PC-3 (cell line): Measurements from ENCODE around the gene ST6GALNAC1. TPM values are rescaled to one million over a fixed set of nuclear protein-coding genes. Genes with fewer than 3 reads are reported as not detected.

ENCODE experiments used
- ATAC-seq: fragments of 200-7000 bp; cut with Tn5 transposase; 2 replicates; pipeline ENCODE4 v1.9.1; 2020; ENCODE audit warnings: mild to moderate bottlenecking, moderate library complexity
- BruUV-seq: library from RNA; stranded (reverse); fragments of 400-500 nt; replicated peaks from 2 replicates; lab custom pipeline; 2021; lab: Mats Ljungman, UMichigan
- CTCF ChIA-PET: fragments of 300-600 bp; sonication (Branson Sonifier 250); formaldehyde crosslinking; loops from one replicate; lab custom pipeline; 2022; ENCODE audit warnings: antibody characterized with exemption; lab: Charles Lee
- POLR2A ChIA-PET: fragments of 300-600 bp; sonication (Branson Sonifier 250); formaldehyde crosslinking; loops from one replicate; lab custom pipeline; 2022; ENCODE audit warnings: antibody characterized with exemption; ENCODE audit not compliant: unreplicated experiment; lab: Charles Lee
- DNase-seq: peaks from one replicate; pipeline ENCODE4 v3.0.0-alpha.2; 2015
- H2AFZ ChIP-seq: fragments of 300-600 bp; sonication (generic); 2 replicates; pipeline ENCODE4 v1.6.0; 2016; ENCODE audit warnings: antibody characterized with exemption, low read length
- H3F3A ChIP-seq: fragments of 300-600 bp; sonication (generic); one replicate; pipeline ENCODE4 v1.6.0; 2017; ENCODE audit warnings: antibody characterized with exemption, low read length, control low read depth, mild to moderate bottlenecking; ENCODE audit not compliant: unreplicated experiment
- H3K27ac ChIP-seq: fragments of 300-600 bp; sonication (generic); 2 replicates; pipeline ENCODE4 v1.5.1; 2016; ENCODE audit warnings: mild to moderate bottlenecking, low read length
- H3K27me3 ChIP-seq: fragments of 300-600 bp; sonication (generic); 2 replicates; pipeline ENCODE4 v1.6.1; 2016; ENCODE audit warnings: low read length, mixed read lengths
- H3K36me3 ChIP-seq: fragments of 300-600 bp; sonication (generic); 2 replicates; pipeline ENCODE4 v1.6.1; 2016; ENCODE audit warnings: low read depth, mixed run types, low read length, mixed read lengths
- H3K4me1 ChIP-seq: fragments of 300-600 bp; sonication (generic); 2 replicates; pipeline ENCODE4 v1.5.1; 2016; ENCODE audit warnings: low read length; ENCODE audit not compliant: insufficient read depth
- H3K4me2 ChIP-seq: fragments of 300-600 bp; sonication (generic); 2 replicates; pipeline ENCODE4 v1.6.0; 2016; ENCODE audit warnings: low read length
- H3K4me3 ChIP-seq: fragments of 300-600 bp; sonication (generic); 2 replicates; pipeline ENCODE4 v1.5.1; 2016; ENCODE audit warnings: mild to moderate bottlenecking, low read length, mixed read lengths
- H3K79me2 ChIP-seq: fragments of 300-600 bp; sonication (generic); 2 replicates; pipeline ENCODE4 v1.6.1; 2017; ENCODE audit warnings: low read length, mixed read lengths
- H3K9ac ChIP-seq: fragments of 300-600 bp; sonication (generic); 2 replicates; pipeline ENCODE4 v1.6.0; 2016; ENCODE audit warnings: mild to moderate bottlenecking, low read length
- H3K9me2 ChIP-seq: fragments of 300-600 bp; sonication (generic); replicated peaks from 2 replicates; pipeline ENCODE4 v1.6.1; 2016; ENCODE audit warnings: mixed run types, low read length, mixed read lengths
- H3K9me3 ChIP-seq: fragments of 300-600 bp; sonication (generic); 2 replicates; pipeline ENCODE4 v1.6.1; 2016; ENCODE audit warnings: low read length, mixed read lengths
- H4K20me1 ChIP-seq: fragments of 300-600 bp; sonication (generic); 2 replicates; pipeline ENCODE4 v1.6.1; 2016; ENCODE audit warnings: low read length, mixed read lengths
- EZH2 ChIP-seq: fragments of 300-600 bp; sonication (generic); IDR thresholded peaks from one replicate; pipeline ENCODE4 v1.6.1; 2017; ENCODE audit warnings: antibody characterized with exemption, mild to moderate bottlenecking, low read length; ENCODE audit not compliant: unreplicated experiment
- EZH2phosphoT487 ChIP-seq: fragments of 300-600 bp; sonication (generic); IDR thresholded peaks from 2 replicates; pipeline ENCODE4 v1.6.1; 2018; ENCODE audit warnings: mild to moderate bottlenecking, antibody characterized with exemption, low read length, borderline replicate concordance
- intact Hi-C: fragments of 100-400 bp; cut with micrococcal nuclease; formaldehyde crosslinking; loops from 2 replicates; pipeline ENCODE4 v1.9.0; 2023
- total RNA-seq: library from RNA; depleted of rRNA; stranded (reverse); fragments of >200 nt; gene quantifications from 2 replicates; pipeline ENCODE4 v1.2.3, GENCODE V29; 2014
- TF ChIP-seq, protein P1 (sequence below): fragments of 300-600 bp; sonication (generic); conservative IDR thresholded peaks from 2 replicates; pipeline ENCODE4 v1.5.1; 2017; ENCODE audit warnings: antibody characterized with exemption, low read depth, mild to moderate bottlenecking, low read length

Gene ST6GALNAC1
- total RNA-seq, 1 experiment from 2014 or later: 4.1 TPM

DNA sequence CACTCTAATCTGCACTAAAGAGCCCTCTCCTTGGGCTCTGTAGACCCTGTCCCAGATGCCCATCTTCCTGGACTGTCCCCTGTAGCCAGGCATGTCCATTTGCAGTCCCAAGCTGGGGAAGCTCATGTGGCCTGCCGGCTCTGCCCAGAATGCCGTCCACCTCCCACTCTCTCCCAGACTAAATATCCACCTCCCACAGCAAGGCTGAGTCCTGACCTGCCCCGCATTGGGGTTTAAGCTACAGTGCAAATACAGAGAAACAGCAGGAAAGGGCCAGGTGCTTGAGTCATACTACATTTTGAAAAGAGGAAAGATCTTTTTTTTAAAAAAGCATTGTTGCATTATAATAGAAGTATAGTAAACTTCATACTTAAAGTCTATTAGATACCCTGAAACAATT is 60.9 kb downstream of the ST6GALNAC1 start:
- DNase-seq (no peak), ATAC-seq (no peak)
- BruUV-seq: no TSS peak
- POLR2A ChIA-PET: interaction anchor here (0.7 kb wide), 1 partner anchor 224 kb away, joined by 10 read pairs; no protein-coding TSS in a partner anchor
- no peaks in the 10 kb centered on the region for H3K9me2 ChIP-seq
- H3K27me3 ChIP-seq: no peaks in the 10 kb centered on the region
- H3K36me3 ChIP-seq: no peaks in the 10 kb centered on the region
- H3K79me2 ChIP-seq: no peaks in the 10 kb centered on the region
- TF ChIP-seq, protein P1, sequence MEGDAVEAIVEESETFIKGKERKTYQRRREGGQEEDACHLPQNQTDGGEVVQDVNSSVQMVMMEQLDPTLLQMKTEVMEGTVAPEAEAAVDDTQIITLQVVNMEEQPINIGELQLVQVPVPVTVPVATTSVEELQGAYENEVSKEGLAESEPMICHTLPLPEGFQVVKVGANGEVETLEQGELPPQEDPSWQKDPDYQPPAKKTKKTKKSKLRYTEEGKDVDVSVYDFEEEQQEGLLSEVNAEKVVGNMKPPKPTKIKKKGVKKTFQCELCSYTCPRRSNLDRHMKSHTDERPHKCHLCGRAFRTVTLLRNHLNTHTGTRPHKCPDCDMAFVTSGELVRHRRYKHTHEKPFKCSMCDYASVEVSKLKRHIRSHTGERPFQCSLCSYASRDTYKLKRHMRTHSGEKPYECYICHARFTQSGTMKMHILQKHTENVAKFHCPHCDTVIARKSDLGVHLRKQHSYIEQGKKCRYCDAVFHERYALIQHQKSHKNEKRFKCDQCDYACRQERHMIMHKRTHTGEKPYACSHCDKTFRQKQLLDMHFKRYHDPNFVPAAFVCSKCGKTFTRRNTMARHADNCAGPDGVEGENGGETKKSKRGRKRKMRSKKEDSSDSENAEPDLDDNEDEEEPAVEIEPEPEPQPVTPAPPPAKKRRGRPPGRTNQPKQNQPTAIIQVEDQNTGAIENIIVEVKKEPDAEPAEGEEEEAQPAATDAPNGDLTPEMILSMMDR: no peak
- TF ChIP-seq EZH2 (no peak), EZH2phosphoT487 (no peak)
- no peak overlapping the region for H3K4me3 ChIP-seq
- intact Hi-C loops: no loop called here
- no peak overlapping the region for H3K9ac ChIP-seq
- no peaks in the 10 kb centered on the region for H3F3A ChIP-seq
- H3K4me1 ChIP-seq: peaks cover 16% of the 10 kb centered on the region
- H3K4me2 ChIP-seq: no peak overlapping the region
- no peaks in the 10 kb centered on the region for H4K20me1 ChIP-seq
- H3K27ac ChIP-seq: no peak overlapping the region
- no peaks in the 10 kb centered on the region for H3K9me3 ChIP-seq
- CTCF ChIA-PET: no interaction called here
- H2AFZ ChIP-seq: no peak overlapping the region

DNA sequence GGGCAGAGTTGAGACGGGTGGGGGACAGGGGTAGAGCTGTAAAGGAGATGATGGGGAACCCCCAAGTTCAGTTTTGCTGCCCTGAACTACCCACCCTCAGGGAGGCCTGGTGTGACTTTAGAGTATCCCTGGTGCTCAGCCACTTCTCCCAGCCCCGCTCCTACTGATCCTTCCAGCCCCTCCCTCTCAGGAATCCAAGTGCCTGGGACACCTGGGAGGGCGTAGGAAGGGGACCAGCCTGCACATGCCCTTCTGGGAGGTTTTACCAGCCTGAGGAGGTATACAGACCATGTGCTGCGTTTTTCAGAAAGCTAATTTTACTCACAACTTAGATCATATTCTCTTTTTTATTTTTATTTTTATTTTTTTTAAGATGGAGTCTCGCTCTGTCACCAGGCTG is 62.0 kb downstream of the ST6GALNAC1 start:
- no peaks in the 10 kb centered on the region for H3K9me3 ChIP-seq
- no peak overlapping the region for H3K4me3 ChIP-seq
- DNase-seq (no peak), ATAC-seq (no peak)
- H2AFZ ChIP-seq: no peak overlapping the region
- H3K4me1 ChIP-seq: peaks cover 17% of the 10 kb centered on the region
- no peaks in the 10 kb centered on the region for H3K27me3 ChIP-seq
- no peaks in the 10 kb centered on the region for H3K79me2 ChIP-seq
- intact Hi-C loops: no loop called here
- CTCF ChIA-PET: no interaction called here
- no peak overlapping the region for H3K9ac ChIP-seq
- BruUV-seq: no TSS peak
- TF ChIP-seq EZH2: no peak
- TF ChIP-seq, protein P1: no peak
- no peak for TF ChIP-seq EZH2phosphoT487
- no peaks in the 10 kb centered on the region for H4K20me1 ChIP-seq
- H3K9me2 ChIP-seq: no peaks in the 10 kb centered on the region
- H3K36me3 ChIP-seq: no peaks in the 10 kb centered on the region
- no peak overlapping the region for H3K4me2 ChIP-seq
- POLR2A ChIA-PET: no interaction called here
- H3F3A ChIP-seq: no peaks in the 10 kb centered on the region
- H3K27ac ChIP-seq: no peak overlapping the region

DNA sequence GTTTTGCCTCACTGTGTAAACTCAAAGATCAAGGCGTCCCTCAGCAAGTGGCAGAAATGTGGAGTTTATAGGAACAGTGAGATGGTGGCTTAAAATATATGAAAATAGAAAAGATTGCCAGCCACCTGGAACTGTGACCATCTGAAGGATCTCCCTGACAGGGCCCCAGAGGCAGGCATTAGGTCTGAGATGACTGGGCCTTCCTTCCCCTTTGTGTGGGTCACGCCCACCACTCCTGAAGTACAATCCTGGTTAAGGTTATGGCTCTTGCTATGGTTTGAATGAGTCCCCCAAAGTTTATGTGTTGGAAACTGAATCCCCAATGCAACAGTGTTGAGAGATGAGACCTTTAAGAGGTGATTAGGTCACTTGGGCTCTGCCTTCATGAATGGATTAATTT is 64.3 kb downstream of the ST6GALNAC1 start:
- no TSS peak for BruUV-seq
- Histone ChIP-seq H3F3A (no peaks in the 10 kb centered on the region), H3K9me2 (no peaks in the 10 kb centered on the region), H3K27me3 (no peaks in the 10 kb centered on the region), H4K20me1 (no peaks in the 10 kb centered on the region), H3K9me3 (no peaks in the 10 kb centered on the region), H3K4me2 (no peak overlapping the region), H3K4me1 (peaks cover 13% of the 10 kb centered on the region), H3K9ac (no peak overlapping the region), H3K4me3 (no peak overlapping the region), H3K27ac (no peak overlapping the region), H3K79me2 (no peaks in the 10 kb centered on the region), H2AFZ (no peak overlapping the region), H3K36me3 (no peaks in the 10 kb centered on the region)
- ATAC-seq (no peak), DNase-seq (no peak)
- TF ChIP-seq, protein P1: no peak
- no peak for TF ChIP-seq EZH2
- intact Hi-C loops: loop anchor here (2.0 kb wide), 1 partner anchor 20 kb away; no protein-coding TSS in a partner anchor
- ChIA-PET POLR2A (no interaction called here), CTCF (no interaction called here)
